ENCODE data around the gene AMPD3. TPM values are rescaled to one million over a fixed set of nuclear protein-coding genes. Genes with fewer than 3 reads are reported as not detected.

AMPD3 gene
- polyA plus RNA-seq, 3 donors from 2014 or later = 2.5 to 4.9 (median 4.0) TPM

DNA sequence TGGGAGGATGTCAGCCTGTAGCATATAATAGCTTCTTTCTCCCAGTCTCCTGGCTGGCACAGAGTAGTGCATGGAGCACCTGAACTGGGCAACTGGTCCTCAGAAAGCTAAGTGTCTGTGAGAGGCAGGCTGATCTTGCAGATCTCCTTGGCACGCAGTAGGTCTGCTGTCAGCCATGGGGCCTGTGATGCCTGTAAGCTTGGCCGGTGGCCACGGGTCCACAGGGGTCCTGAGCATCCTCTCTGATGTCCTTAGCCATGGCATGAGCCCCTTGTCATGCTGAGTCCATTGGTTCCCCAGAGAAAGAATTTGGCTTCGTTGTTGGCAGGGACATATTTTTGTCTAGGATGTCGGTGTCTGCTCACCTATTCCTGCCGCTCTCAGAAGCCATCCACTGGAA, 25.0 kb downstream of the AMPD3 start:
- Mint-ChIP-seq H3K36me3 (peaks cover 0 to 5% (median 4%) of the 10 kb centered on the region in 3 donors), H3K27ac (no peak overlapping the region), H3K4me3 (no peak overlapping the region), H3K4me1 (peaks cover 15 to 21% of the 10 kb centered on the region in 2 donors), H3K27me3 (ENCODE audit: low read depth in 3 of 3) (peaks cover 0 to 3% (median 0%) of the 10 kb centered on the region in 3 donors), H3K9me3 (no peaks in the 10 kb centered on the region)
- no peak for DNase-seq

DNA sequence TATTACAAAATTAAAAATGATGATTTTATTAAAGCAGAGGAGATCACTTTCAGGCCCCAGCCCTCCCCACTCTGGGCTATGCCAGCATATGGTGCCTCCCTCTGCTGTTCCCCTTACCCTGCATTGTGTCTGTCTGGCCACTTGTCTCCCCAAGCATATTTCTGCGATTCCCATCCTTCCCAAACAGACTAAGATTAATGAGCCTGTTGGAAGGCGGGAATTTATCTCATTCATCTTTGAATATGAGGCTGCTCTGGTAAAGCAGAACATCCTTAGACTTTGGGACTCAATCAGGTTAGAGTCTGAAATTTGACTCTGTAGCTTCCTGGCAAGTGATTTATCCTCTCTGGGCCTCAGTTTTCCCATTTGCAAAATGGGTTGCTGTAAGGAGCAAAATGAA, 25.7 kb downstream of the AMPD3 start:
- H3K4me1 Mint-ChIP-seq = peaks cover 11 to 21% of the 10 kb centered on the region in 2 donors
- H3K36me3 Mint-ChIP-seq = peaks cover 0 to 5% (median 4%) of the 10 kb centered on the region in 3 donors
- peaks cover 0 to 2% (median 0%) of the 10 kb centered on the region in 3 donors for H3K27me3 Mint-ChIP-seq (ENCODE audit: low read depth in 3 of 3)
- no peaks in the 10 kb centered on the region for H3K9me3 Mint-ChIP-seq
- no peak overlapping the region for H3K27ac Mint-ChIP-seq
- no peak for DNase-seq
- no peak overlapping the region for H3K4me3 Mint-ChIP-seq

- H3K4me1 Mint-ChIP-seq = peaks cover 6 to 15% of the 10 kb centered on the region in 2 donors
- H3K9me3 Mint-ChIP-seq = no peaks in the 10 kb centered on the region
- no peak overlapping the region for H3K27ac Mint-ChIP-seq
- no peak for DNase-seq
- no peak overlapping the region for H3K4me3 Mint-ChIP-seq
- peaks cover 0 to 2% (median 0%) of the 10 kb centered on the region in 3 donors for H3K27me3 Mint-ChIP-seq (ENCODE audit: low read depth in 3 of 3)
- H3K36me3 Mint-ChIP-seq = peaks cover 3 to 5% (median 4%) of the 10 kb centered on the region in 3 donors
Measured at GRCh38 chr11:10481560-10482349, 26.7 kb downstream of the AMPD3 start.

DNA sequence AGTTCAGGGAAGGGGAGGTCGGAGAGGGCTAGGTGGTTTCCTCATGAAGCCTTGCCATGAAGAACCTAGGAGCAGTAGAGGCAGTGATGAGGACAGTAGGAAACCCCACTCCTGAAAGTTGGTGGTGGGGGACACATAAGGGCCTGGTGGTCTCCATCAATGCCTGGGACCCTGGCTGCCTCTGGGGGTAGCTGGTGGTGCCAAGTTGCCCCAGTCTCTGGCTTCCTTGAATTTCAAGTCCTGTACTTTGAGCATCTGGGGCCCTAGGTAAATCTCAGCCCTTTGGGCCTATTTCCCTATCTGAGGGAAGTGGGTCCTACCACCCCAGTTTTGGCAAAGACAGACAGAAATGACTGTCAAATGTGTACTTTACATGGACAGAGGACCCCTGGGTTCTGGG, 28.1 kb downstream of the AMPD3 start:
- Mint-ChIP-seq H3K36me3 (peaks cover 3 to 5% (median 3%) of the 10 kb centered on the region in 3 donors), H3K27ac (no peak overlapping the region), H3K4me3 (no peak overlapping the region)

DNA sequence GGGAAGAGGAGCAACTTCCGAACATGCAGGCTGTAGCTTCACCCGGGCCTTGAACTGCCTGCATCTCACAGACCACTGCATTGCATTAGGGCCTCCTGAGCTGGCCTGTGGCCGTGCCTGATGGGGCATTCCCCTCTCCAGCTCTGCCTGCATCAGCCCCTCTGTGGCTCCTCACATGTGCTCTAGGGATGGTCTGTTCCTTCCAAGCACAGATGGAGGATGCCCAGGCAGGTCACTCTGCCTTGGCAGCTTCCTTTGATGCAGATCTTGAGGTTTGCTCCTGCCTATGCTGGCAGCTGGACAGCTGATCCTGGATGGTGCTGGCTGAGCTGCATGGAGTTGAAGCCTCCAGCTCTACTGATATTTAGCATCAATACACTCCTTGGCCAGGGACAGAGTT, 28.5 kb downstream of the AMPD3 start:
- Mint-ChIP-seq H3K4me1 (peaks cover 8 to 9% of the 10 kb centered on the region in 2 donors), H3K36me3 (peaks cover 0 to 5% (median 3%) of the 10 kb centered on the region in 3 donors), H3K4me3 (no peak overlapping the region), H3K27ac (no peak overlapping the region), H3K27me3 (ENCODE audit: low read depth in 3 of 3) (peaks cover 0 to 2% (median 0%) of the 10 kb centered on the region in 3 donors), H3K9me3 (no peaks in the 10 kb centered on the region)
- no peak for DNase-seq

More for the DNA sequence above, 28.1 kb downstream of the AMPD3 start:
- Mint-ChIP-seq H3K4me1 (peaks cover 3 to 8% of the 10 kb centered on the region in 2 donors), H3K27me3 (ENCODE audit: low read depth in 3 of 3) (peaks cover 0 to 2% (median 0%) of the 10 kb centered on the region in 3 donors), H3K9me3 (no peaks in the 10 kb centered on the region)
- no peak for DNase-seq

DNA sequence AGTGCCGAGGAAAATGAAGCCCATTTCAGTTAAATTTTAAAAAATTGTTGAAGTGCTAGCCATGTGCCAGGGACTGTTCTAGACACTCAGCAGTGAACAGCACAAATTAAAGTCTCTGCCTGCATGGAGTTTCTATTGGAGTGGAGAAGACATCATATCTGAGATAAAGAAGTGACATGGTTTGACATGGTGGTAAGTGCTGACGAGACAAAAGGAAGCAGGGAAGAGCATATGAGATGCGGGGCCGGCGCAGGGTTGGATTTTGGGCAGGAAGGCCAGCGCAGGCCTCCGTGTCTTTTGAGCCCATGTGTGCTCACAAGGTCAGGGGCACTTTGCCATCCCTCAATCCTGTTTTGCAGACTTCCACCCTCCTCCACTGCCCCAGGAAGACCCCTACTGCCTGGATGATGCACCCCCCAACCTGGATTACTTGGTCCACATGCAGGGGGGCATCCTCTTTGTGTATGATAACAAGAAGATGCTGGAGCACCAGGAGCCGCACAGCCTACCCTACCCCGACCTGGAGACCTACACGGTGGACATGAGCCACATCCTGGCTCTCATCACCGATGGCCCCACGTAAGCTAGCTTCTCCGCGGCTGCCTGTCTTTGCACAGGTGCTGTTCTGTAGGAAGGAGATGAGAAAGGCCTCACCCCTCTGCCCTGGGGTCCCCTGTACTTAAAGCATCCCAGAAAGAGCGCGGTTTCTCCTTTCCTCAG, 29.6 kb downstream of the AMPD3 start:
- H3K27ac Mint-ChIP-seq = no peak overlapping the region
- no peak overlapping the region for H3K4me3 Mint-ChIP-seq
- H3K36me3 Mint-ChIP-seq = peaks cover 0 to 5% (median 3%) of the 10 kb centered on the region in 3 donors
- DNase-seq = no peak
- H3K4me1 Mint-ChIP-seq = peaks cover 18 to 19% of the 10 kb centered on the region in 2 donors
- H3K9me3 Mint-ChIP-seq = no peaks in the 10 kb centered on the region
- peaks cover 0 to 2% (median 0%) of the 10 kb centered on the region in 3 donors for H3K27me3 Mint-ChIP-seq (ENCODE audit: low read depth in 3 of 3)

DNA sequence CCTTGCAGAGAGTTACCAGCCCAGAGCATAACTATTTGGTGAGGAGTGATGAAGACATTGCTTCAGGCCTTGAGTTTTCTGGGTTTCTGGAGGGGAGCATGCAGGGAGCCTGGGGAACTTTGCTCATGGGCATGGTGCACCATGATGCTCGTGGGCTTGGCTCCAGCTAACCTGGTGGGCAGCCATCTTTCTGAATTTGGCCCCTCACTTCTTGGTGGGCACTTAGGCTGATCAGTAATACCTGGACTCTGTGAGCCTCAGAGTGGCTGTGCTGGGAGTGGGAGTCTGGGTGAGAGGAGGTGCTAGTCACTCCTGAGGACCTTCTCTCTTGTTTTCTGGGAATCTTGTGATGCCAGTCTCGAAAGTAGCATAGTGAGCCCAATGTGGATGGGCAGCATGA, 30.6 kb downstream of the AMPD3 start:
- Mint-ChIP-seq H3K36me3 (peaks cover 0 to 9% (median 5%) of the 10 kb centered on the region in 3 donors), H3K27me3 (ENCODE audit: low read depth in 3 of 3) (peaks cover 0 to 2% (median 0%) of the 10 kb centered on the region in 3 donors), H3K9me3 (no peaks in the 10 kb centered on the region), H3K27ac (no peak overlapping the region), H3K4me1 (peaks cover 28 to 29% of the 10 kb centered on the region in 2 donors), H3K4me3 (no peak overlapping the region)
- no peak for DNase-seq

GRCh38 chr11:10486161-10486840, 31.2 kb downstream of the AMPD3 start:
- peaks cover 28 to 29% of the 10 kb centered on the region in 2 donors for H3K4me1 Mint-ChIP-seq
- H3K9me3 Mint-ChIP-seq = no peaks in the 10 kb centered on the region
- peaks cover 0 to 2% (median under 1%) of the 10 kb centered on the region in 3 donors for H3K27me3 Mint-ChIP-seq (ENCODE audit: low read depth in 3 of 3)
- H3K4me3 Mint-ChIP-seq = no peak overlapping the region
- DNase-seq = no peak
- H3K27ac Mint-ChIP-seq = no peak overlapping the region
- peaks cover 0 to 9% (median 5%) of the 10 kb centered on the region in 3 donors for H3K36me3 Mint-ChIP-seq

DNA sequence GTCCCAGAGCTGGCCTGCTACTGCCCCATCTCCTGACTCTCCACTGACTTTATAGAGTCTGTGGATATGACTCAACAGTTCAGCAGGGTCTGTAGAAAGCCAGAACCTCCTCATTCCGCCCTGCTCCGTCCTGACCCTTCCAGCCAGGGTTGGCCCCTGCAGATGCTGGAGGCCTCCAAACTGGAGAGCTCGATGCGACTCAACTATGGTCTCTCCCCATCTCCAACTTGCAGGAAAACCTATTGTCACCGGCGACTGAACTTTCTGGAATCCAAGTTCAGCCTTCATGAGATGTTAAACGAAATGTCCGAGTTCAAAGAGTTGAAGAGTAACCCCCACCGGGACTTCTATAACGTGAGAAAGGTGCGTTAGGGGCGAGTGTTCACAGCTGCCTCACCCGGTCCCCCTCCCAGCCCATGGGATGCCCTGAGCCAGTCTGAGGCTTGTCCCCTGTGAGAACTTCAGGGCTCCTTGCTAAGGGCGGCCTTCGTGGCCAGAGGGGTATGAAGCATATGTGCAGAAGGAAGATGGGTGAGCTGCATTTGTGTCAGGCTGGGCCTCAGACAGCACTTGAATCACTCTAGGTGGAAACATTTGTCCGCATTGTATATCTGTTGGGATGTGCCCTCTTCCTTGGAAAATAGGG, 32.1 kb downstream of the AMPD3 start:
- H3K36me3 Mint-ChIP-seq = peaks cover 0 to 12% (median 5%) of the 10 kb centered on the region in 3 donors
- H3K27ac Mint-ChIP-seq = peak overlapping the region in 1 of 6 donors; percentile 16
- peaks cover 0 to 2% (median 1%) of the 10 kb centered on the region in 3 donors for H3K27me3 Mint-ChIP-seq (ENCODE audit: low read depth in 3 of 3)
- H3K9me3 Mint-ChIP-seq = no peaks in the 10 kb centered on the region
- H3K4me1 Mint-ChIP-seq = peaks cover 28 to 29% of the 10 kb centered on the region in 2 donors
- DNase-seq = no peak
- H3K4me3 Mint-ChIP-seq = peak overlapping the region in 1 of 5 donors; percentile 34

- Mint-ChIP-seq H3K36me3 (peaks cover 5 to 18% (median 9%) of the 10 kb centered on the region in 3 donors), H3K9me3 (no peaks in the 10 kb centered on the region), H3K4me3 (peak overlapping the region in 1 of 5 donors; percentile 42), H3K27me3 (ENCODE audit: low read depth in 3 of 3) (peaks cover 1 to 4% (median 2%) of the 10 kb centered on the region in 3 donors), H3K4me1 (peaks cover 28 to 29% of the 10 kb centered on the region in 2 donors), H3K27ac (peak overlapping the region in 3 of 6 donors; percentile 60 to 80 (median 62))
- DNase-seq = no peak
Measured at GRCh38 chr11:10488121-10488933, 33.3 kb downstream of the AMPD3 start.

GRCh38 chr11:10488934-10489691, 34.0 kb downstream of the AMPD3 start:
- Mint-ChIP-seq H3K4me1 (peaks cover 28 to 29% of the 10 kb centered on the region in 2 donors), H3K27me3 (ENCODE audit: low read depth in 3 of 3) (peaks cover 1 to 4% (median 2%) of the 10 kb centered on the region in 3 donors), H3K27ac (no peak overlapping the region), H3K4me3 (peak overlapping the region in 1 of 5 donors; percentile 40), H3K36me3 (peaks cover 5 to 21% (median 11%) of the 10 kb centered on the region in 3 donors), H3K9me3 (no peaks in the 10 kb centered on the region)
- DNase-seq = peak in 2 of 3 donors; percentile 4 to 14

GRCh38 chr11:10490032-10490397, 35.0 kb downstream of the AMPD3 start:
- H3K27me3 Mint-ChIP-seq (ENCODE audit: low read depth in 3 of 3) = peaks cover 1 to 2% (median 2%) of the 10 kb centered on the region in 3 donors
- H3K4me3 Mint-ChIP-seq = no peak overlapping the region
- peaks cover 28 to 29% of the 10 kb centered on the region in 2 donors for H3K4me1 Mint-ChIP-seq
- peaks cover 0 to 23% (median 13%) of the 10 kb centered on the region in 3 donors for H3K36me3 Mint-ChIP-seq
- DNase-seq = no peak
- H3K27ac Mint-ChIP-seq = peak overlapping the region in 5 of 6 donors; percentile 23 to 84 (median 61)
- H3K9me3 Mint-ChIP-seq = no peaks in the 10 kb centered on the region

All from immature natural killer cell (primary cell).